ENCODE data around the gene PLCB2. TPM values are rescaled to one million over a fixed set of nuclear protein-coding genes. Genes with fewer than 3 reads are reported as not detected.

PLCB2 gene
- total and polyA plus RNA-seq, 9 of the 15 experiments (the other 6 are each of a cell fraction or from before 2014, with no cell fraction given) = 0.37 to 12.3 (median 8.0) TPM

DNA sequence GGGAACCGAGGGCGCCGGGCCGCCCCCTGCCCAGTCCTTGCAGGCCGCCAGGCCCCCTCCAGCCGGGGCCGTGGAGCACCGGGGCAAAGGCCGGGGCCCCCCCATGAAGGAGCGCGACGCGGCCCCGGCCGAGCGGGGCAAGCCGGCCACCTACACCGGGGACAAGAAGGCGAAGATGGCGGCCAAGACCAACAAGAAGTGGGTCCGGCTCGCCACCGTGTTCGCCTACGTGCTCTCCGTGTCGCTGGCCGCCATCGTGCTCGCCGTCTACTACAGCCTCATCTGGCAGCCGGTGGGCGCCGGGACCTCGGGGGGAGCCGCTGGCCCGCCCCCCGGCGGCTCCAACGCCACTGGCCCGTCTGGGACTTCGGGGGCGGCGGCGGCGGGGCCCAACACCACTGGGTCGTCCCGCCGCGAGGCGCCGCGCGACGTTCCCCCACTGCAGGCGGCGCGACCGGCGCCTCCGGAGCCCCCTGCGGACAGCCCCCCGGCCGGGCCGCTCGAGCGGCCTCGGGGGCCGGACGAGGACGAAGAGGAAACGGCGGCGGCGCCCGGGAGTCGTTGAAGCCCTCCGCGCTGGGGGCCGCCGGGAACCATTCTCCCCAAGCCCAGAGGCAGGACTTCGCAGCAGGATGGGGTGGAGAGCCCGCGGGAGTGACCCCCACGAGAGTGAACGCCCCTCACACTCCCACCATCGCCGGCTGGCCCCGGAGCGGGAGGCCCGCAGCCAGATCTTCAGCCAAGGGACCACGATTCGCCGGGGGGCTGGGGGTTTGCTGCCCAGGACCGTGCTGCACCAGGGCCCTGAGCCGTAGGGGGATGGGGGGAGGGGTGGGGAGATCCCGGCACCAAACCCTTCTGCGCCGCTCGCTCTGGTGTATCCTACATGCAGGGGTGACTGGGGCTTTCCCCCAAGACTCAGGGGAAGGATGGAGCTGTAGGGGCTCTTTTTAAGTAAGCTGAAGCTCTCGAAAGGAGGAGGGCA, 16.5 kb upstream of the PLCB2 start (continued):
- TF ChIP-seq, protein P1, sequence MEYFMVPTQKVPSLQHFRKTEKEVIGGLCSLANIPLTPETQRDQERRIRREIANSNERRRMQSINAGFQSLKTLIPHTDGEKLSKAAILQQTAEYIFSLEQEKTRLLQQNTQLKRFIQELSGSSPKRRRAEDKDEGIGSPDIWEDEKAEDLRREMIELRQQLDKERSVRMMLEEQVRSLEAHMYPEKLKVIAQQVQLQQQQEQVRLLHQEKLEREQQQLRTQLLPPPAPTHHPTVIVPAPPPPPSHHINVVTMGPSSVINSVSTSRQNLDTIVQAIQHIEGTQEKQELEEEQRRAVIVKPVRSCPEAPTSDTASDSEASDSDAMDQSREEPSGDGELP (CRISPR knock-in tag; IDR thresholded peaks at IDR 0.05; ENCODE audit: borderline replicate concordance) = no peak
- TF ChIP-seq PRPF4 (IDR thresholded peaks at IDR 0.05; ENCODE audit: insufficient read depth, low read depth, low read length, poor library complexity, severe bottlenecking) (no peak), SIN3B (IDR thresholded peaks at IDR 0.05; ENCODE audit: low read depth) (0 out of 2 replicates have a peak, but pooled peaks have one; percentile 16), GATAD2B (IDR thresholded peaks at IDR 0.05; ENCODE audit: borderline replicate concordance) (0 out of 2 replicates have a peak, but pooled peaks have one; percentile 7), ZNF583 (CRISPR knock-in tag; IDR thresholded peaks at IDR 0.05) (no peak), MTA3 (IDR thresholded peaks at IDR 0.05; ENCODE audit: borderline replicate concordance) (0 out of 2 replicates have a peak, but pooled peaks have one; percentile 15), KDM5B (IDR thresholded peaks at IDR 0.05; ENCODE audit: insufficient replicate concordance, low read depth, low read length) (peak; percentile 55), KHSRP (IDR thresholded peaks at IDR 0.05) (no peak), CBX2 (IDR thresholded peaks at IDR 0.05; ENCODE audit: insufficient read depth, low read length, poor library complexity, severe bottlenecking) (no peak), SIN3A (IDR thresholded peaks at IDR 0.05; ENCODE audit: borderline replicate concordance in 2 of 2, control insufficient read depth in 1 of 2, low read depth in 2 of 2, low read length in 2 of 2) (0 out of 4 replicates have a peak, but pooled peaks of 1 of the 2 experiments have one; percentile 33), TAF15 (IDR thresholded peaks at IDR 0.05; ENCODE audit: low read depth, low read length) (no peak), HDGF (IDR thresholded peaks at IDR 0.05) (no peak), NFE2 (IDR thresholded peaks at IDR 0.05; ENCODE audit: low read depth) (no peak), PCBP1 (IDR thresholded peaks at IDR 0.05; ENCODE audit: low read depth, low read length, poor library complexity, severe bottlenecking) (peak; percentile 40)
- TF ChIP-seq, protein P2, sequence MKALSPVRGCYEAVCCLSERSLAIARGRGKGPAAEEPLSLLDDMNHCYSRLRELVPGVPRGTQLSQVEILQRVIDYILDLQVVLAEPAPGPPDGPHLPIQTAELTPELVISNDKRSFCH (CRISPR knock-in tag; IDR thresholded peaks at IDR 0.05) = no peak
- TF ChIP-seq, protein P2 (tag; IDR thresholded peaks at IDR 0.05) = 0 out of 2 replicates have a peak, but pooled peaks have one; percentile 19
- TF ChIP-seq, protein P3, sequence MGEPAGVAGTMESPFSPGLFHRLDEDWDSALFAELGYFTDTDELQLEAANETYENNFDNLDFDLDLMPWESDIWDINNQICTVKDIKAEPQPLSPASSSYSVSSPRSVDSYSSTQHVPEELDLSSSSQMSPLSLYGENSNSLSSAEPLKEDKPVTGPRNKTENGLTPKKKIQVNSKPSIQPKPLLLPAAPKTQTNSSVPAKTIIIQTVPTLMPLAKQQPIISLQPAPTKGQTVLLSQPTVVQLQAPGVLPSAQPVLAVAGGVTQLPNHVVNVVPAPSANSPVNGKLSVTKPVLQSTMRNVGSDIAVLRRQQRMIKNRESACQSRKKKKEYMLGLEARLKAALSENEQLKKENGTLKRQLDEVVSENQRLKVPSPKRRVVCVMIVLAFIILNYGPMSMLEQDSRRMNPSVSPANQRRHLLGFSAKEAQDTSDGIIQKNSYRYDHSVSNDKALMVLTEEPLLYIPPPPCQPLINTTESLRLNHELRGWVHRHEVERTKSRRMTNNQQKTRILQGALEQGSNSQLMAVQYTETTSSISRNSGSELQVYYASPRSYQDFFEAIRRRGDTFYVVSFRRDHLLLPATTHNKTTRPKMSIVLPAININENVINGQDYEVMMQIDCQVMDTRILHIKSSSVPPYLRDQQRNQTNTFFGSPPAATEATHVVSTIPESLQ (CRISPR knock-in tag; IDR thresholded peaks at IDR 0.05) = no peak
- TF ChIP-seq, protein P4, sequence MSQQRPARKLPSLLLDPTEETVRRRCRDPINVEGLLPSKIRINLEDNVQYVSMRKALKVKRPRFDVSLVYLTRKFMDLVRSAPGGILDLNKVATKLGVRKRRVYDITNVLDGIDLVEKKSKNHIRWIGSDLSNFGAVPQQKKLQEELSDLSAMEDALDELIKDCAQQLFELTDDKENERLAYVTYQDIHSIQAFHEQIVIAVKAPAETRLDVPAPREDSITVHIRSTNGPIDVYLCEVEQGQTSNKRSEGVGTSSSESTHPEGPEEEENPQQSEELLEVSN (IDR thresholded peaks at IDR 0.05; ENCODE audit: borderline replicate concordance in 1 of 2, extremely low read depth in 1 of 2, insufficient read depth in 1 of 2, insufficient read length in 1 of 2, low read depth in 1 of 2, low read length in 1 of 2, poor library complexity in 1 of 2, severe bottlenecking in 1 of 2) = peak in 1 of 2 experiments; percentile 70
- TF ChIP-seq, protein P5, sequence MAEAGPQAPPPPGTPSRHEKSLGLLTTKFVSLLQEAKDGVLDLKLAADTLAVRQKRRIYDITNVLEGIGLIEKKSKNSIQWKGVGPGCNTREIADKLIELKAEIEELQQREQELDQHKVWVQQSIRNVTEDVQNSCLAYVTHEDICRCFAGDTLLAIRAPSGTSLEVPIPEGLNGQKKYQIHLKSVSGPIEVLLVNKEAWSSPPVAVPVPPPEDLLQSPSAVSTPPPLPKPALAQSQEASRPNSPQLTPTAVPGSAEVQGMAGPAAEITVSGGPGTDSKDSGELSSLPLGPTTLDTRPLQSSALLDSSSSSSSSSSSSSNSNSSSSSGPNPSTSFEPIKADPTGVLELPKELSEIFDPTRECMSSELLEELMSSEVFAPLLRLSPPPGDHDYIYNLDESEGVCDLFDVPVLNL (CRISPR knock-in tag; IDR thresholded peaks at IDR 0.05; ENCODE audit: low read depth) = no peak
